ENCODE results near the gene HSBP1L1. TPM values are rescaled to one million over a fixed set of nuclear protein-coding genes. Genes with fewer than 3 reads are reported as not detected.

The HSBP1L1 gene
- total RNA-seq, 3 donors from 2014 or later = 33.8 to 73.7 (median 68.4) TPM

GRCh38 chr18:79917169-79917852 lies 47.1 kb upstream of the HSBP1L1 start:
- TF ChIP-seq, protein P1, sequence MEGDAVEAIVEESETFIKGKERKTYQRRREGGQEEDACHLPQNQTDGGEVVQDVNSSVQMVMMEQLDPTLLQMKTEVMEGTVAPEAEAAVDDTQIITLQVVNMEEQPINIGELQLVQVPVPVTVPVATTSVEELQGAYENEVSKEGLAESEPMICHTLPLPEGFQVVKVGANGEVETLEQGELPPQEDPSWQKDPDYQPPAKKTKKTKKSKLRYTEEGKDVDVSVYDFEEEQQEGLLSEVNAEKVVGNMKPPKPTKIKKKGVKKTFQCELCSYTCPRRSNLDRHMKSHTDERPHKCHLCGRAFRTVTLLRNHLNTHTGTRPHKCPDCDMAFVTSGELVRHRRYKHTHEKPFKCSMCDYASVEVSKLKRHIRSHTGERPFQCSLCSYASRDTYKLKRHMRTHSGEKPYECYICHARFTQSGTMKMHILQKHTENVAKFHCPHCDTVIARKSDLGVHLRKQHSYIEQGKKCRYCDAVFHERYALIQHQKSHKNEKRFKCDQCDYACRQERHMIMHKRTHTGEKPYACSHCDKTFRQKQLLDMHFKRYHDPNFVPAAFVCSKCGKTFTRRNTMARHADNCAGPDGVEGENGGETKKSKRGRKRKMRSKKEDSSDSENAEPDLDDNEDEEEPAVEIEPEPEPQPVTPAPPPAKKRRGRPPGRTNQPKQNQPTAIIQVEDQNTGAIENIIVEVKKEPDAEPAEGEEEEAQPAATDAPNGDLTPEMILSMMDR (IDR thresholded peaks at IDR 0.05) = no peak
- DNase-seq (peak in 1 of 3 donors; percentile 14), ATAC-seq (no peak)
- H3K9me3 ChIP-seq = no peaks in the 10 kb centered on the region
- H3K4me1 ChIP-seq (ENCODE audit: low read depth) = no peaks in the 10 kb centered on the region
- peaks cover 7% of the 10 kb centered on the region for H3K36me3 ChIP-seq (ENCODE audit: low read depth)
- H3K4me3 ChIP-seq = no peak overlapping the region
- intact Hi-C loops (cut with DNase I, micrococcal nuclease) = no loop called here

GRCh38 chr18:79917853-79918614 lies 46.4 kb upstream of the HSBP1L1 start:
- DNase-seq (peak in 2 of 3 donors; percentile 0 to 11), ATAC-seq (no peak)
- TF ChIP-seq, protein P1 (IDR thresholded peaks at IDR 0.05) = no peak
- Histone ChIP-seq H3K4me3 (no peak overlapping the region), H3K9me3 (no peaks in the 10 kb centered on the region), H3K4me1 (ENCODE audit: low read depth) (no peaks in the 10 kb centered on the region), H3K36me3 (ENCODE audit: low read depth) (peaks cover 7% of the 10 kb centered on the region)
- intact Hi-C loops (cut with DNase I, micrococcal nuclease) = no loop called here

- no peak for ATAC-seq
- Histone ChIP-seq H3K36me3 (ENCODE audit: low read depth) (peaks cover 7% of the 10 kb centered on the region), H3K9me3 (no peaks in the 10 kb centered on the region), H3K4me3 (no peak overlapping the region), H3K4me1 (ENCODE audit: low read depth) (no peaks in the 10 kb centered on the region)
- intact Hi-C loops (cut with DNase I, micrococcal nuclease) = no loop called here
- DNase-seq = peak in 1 of 3 donors; percentile 11
- TF ChIP-seq, protein P1 (IDR thresholded peaks at IDR 0.05) = no peak
Measured at GRCh38 chr18:79918615-79919011, 45.8 kb upstream of the HSBP1L1 start.

DNA sequence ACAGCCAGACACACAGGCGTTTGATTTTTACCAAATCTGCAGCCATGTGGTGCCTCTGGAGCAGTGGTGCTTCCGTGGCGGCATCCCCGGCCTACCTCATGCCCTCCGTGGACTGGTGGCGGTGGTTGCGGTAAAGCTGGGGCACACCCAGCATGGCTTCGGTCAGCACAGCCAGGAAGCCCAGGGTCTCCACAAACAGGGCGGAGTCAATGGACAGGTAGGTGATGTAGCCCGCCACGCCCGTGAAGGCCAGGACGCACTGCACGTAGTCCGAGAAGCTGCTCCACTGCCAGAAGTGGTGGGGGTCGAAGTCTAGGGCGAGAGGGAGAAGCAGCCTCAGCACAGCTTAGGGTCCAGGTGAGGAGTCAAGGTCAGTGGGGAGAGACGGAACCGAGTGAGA lies 45.4 kb upstream of the HSBP1L1 start:
- intact Hi-C loops (cut with DNase I, micrococcal nuclease) = no loop called here
- DNase-seq = peak; percentile 1 to 43 (median 29)
- no peak for ATAC-seq
- Histone ChIP-seq H3K4me1 (ENCODE audit: low read depth) (no peaks in the 10 kb centered on the region), H3K36me3 (ENCODE audit: low read depth) (peaks cover 7% of the 10 kb centered on the region), H3K4me3 (no peak overlapping the region), H3K9me3 (no peaks in the 10 kb centered on the region)
- TF ChIP-seq, protein P1 (IDR thresholded peaks at IDR 0.05) = no peak

DNA sequence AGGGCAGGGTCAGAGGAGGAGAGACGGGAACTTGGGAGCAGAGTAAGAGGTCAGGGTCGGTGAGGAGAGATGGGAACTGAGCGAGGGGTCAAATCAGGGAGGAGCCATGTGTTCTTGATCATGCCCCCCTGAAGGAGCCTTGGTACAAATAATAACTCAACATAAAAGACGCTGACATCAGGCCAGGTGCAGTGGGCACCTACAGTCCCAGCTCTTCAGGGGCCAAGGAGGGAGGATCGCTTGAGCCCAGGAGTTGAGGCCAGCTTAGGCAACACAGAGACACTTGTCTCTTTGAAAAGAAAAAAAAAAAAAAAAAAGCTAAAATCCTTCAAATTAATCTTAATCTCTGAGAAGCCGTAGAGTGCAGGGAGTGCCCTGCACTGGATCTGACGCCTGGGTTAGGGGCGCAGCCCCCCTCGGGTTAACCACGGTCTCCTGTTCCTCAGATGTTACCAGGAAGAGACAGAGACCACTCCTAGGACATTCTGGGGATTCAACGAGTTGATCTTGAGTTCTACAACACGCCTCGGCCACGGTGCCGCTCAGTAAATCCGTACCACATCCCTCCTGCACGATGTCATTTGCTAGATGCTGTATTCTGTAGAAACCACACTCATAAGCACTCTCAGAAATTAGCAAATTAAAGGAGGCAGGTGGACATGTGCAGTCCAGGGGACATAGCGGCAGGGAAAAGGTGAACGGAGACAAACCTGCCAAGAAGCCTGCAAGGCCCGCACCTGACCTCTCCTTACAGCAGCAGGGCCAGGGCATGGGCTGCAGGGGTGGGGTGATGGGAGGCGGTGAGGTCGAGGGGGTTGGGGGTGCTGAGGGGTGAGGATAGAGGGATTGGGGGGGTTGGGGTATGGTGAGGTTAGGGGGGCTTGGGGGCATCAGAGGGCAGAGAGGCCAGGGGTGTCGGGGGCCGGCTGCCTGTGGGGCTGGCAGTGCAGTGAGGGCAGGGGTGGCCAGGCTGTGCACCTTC lies 42.2 kb upstream of the HSBP1L1 start:
- DNase-seq = peak in 2 of 3 donors; percentile 14 to 31
- intact Hi-C loops (cut with DNase I, micrococcal nuclease) = no loop called here
- H3K36me3 ChIP-seq (ENCODE audit: low read depth) = peaks cover 7% of the 10 kb centered on the region
- no peaks in the 10 kb centered on the region for H3K4me1 ChIP-seq (ENCODE audit: low read depth)
- H3K9me3 ChIP-seq = no peaks in the 10 kb centered on the region
- H3K4me3 ChIP-seq = no peak overlapping the region
- ATAC-seq = no peak
- TF ChIP-seq, protein P1 (IDR thresholded peaks at IDR 0.05) = no peak
